PFSK-1 (cell line): ENCODE data around the gene PTPRN2.

Experiments
- POLR2AphosphoS5 ChIP-seq: IDR thresholded peaks from 2 replicates; pipeline ENCODE4 v1.6.1; 2012; ENCODE audit warnings: low read depth, mild to moderate bottlenecking, control low read depth, low read length, moderate library complexity
- SIN3A ChIP-seq: IDR thresholded peaks from 2 replicates; pipeline ENCODE4 v1.6.1; 2012; ENCODE audit warnings: mild to moderate bottlenecking, low read length, moderate library complexity, borderline replicate concordance; ENCODE audit not compliant: insufficient read depth
- TAF1 ChIP-seq: IDR thresholded peaks from 2 replicates; pipeline ENCODE4 v1.6.1; 2012; ENCODE audit warnings: low read length, control low read depth, borderline replicate concordance; ENCODE audit not compliant: insufficient read depth
- TF ChIP-seq, protein P1 (sequence below), 2 experiments: IDR thresholded peaks; 2 replicates each; pipeline versions ENCODE4 v1.6.1 to v1.8.0; 2011 to 2012; ENCODE audit warnings: low read depth in 2 of 2, low read length in 2 of 2, control low read depth in 1 of 2, inconsistent platforms in 1 of 2, mild to moderate bottlenecking in 1 of 2, moderate library complexity in 1 of 2; ENCODE audit not compliant: insufficient read depth in 1 of 2

DNA sequence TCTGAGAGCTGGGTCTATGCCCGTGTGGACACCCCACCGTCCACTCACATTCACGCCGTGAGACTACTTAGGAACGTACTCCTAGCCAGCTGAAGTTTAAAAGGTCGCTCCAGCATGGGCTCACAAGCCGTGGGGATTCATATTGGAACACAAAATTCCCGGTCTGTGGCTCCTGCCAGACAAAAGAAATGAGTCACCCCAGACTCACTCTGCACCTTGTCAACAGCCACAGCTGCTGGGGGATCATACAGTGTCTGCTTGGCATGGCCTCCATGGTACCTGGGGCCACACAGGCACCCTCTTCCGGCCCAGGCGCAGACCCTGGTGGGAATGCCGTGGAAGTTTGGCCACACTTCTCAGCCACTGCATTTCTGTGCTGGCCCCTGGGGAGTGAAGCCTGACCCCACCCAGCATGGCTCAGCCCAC is 1022.4 kb downstream of the PTPRN2 start:
- TF ChIP-seq POLR2AphosphoS5 = no peak
- TF ChIP-seq, protein P1, sequence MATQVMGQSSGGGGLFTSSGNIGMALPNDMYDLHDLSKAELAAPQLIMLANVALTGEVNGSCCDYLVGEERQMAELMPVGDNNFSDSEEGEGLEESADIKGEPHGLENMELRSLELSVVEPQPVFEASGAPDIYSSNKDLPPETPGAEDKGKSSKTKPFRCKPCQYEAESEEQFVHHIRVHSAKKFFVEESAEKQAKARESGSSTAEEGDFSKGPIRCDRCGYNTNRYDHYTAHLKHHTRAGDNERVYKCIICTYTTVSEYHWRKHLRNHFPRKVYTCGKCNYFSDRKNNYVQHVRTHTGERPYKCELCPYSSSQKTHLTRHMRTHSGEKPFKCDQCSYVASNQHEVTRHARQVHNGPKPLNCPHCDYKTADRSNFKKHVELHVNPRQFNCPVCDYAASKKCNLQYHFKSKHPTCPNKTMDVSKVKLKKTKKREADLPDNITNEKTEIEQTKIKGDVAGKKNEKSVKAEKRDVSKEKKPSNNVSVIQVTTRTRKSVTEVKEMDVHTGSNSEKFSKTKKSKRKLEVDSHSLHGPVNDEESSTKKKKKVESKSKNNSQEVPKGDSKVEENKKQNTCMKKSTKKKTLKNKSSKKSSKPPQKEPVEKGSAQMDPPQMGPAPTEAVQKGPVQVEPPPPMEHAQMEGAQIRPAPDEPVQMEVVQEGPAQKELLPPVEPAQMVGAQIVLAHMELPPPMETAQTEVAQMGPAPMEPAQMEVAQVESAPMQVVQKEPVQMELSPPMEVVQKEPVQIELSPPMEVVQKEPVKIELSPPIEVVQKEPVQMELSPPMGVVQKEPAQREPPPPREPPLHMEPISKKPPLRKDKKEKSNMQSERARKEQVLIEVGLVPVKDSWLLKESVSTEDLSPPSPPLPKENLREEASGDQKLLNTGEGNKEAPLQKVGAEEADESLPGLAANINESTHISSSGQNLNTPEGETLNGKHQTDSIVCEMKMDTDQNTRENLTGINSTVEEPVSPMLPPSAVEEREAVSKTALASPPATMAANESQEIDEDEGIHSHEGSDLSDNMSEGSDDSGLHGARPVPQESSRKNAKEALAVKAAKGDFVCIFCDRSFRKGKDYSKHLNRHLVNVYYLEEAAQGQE (IDR thresholded peaks at IDR 0.05; ENCODE audit: insufficient read depth in 1 of 2, low read depth in 2 of 2, low read length in 2 of 2) = no peak
- TF ChIP-seq TAF1 = no peak
- TF ChIP-seq SIN3A = no peak
